ENCODE results near the gene TRPM6.

GRCh38 chr9:74696520-74696919, 191.2 kb downstream of the TRPM6 start:
- TF ChIP-seq GATA2 (IDR thresholded peaks at IDR 0.05; ENCODE audit: low read depth, low read length) (no peak), GATA3 (IDR thresholded peaks at IDR 0.05; ENCODE audit: low read depth, low read length) (no peak)

Data from SH-SY5Y (cell line).